Loucy (cell line): ENCODE results near the gene STAC.

Experiments
- H2AFZ ChIP-seq: fragments of 200-600 bp; sonication (generic); 2 replicates; pipeline ENCODE4 v1.6.0; 2016; ENCODE audit warnings: antibody characterized with exemption, mild to moderate bottlenecking, low read length, moderate library complexity
- H3F3A ChIP-seq: fragments of 200-600 bp; 2 replicates; pipeline ENCODE4 v1.6.0; 2016; ENCODE audit warnings: antibody characterized with exemption, low read depth, mild to moderate bottlenecking
- H3K27me3 ChIP-seq: fragments of 200-600 bp; sonication (generic); 2 replicates; pipeline ENCODE4 v1.6.1; 2014; ENCODE audit warnings: low read length, mild to moderate bottlenecking; ENCODE audit not compliant: insufficient read depth, poor library complexity, severe bottlenecking
- H3K36me3 ChIP-seq: fragments of 200-600 bp; sonication (generic); 2 replicates; pipeline ENCODE4 v1.6.1; 2016; ENCODE audit warnings: low read length; ENCODE audit not compliant: insufficient read depth
- H3K4me1 ChIP-seq: fragments of 200-600 bp; sonication (generic); 2 replicates; pipeline ENCODE4 v1.5.1; 2014; ENCODE audit warnings: low read length, mild to moderate bottlenecking; ENCODE audit not compliant: insufficient read depth, poor library complexity, severe bottlenecking
- H3K4me2 ChIP-seq: fragments of 200-600 bp; sonication (generic); 2 replicates; pipeline ENCODE4 v1.6.0; 2014; ENCODE audit warnings: antibody characterized with exemption, low read length, low read depth, mild to moderate bottlenecking; ENCODE audit not compliant: poor library complexity, severe bottlenecking
- H3K4me3 ChIP-seq: fragments of 200-600 bp; sonication (generic); 2 replicates; pipeline ENCODE4 v1.5.1; 2014; ENCODE audit warnings: low read length, mild to moderate bottlenecking, mixed read lengths; ENCODE audit not compliant: poor library complexity, severe bottlenecking
- H3K79me2 ChIP-seq: fragments of 200-600 bp; sonication (generic); 2 replicates; pipeline ENCODE4 v1.6.1; 2014; ENCODE audit warnings: low read length; ENCODE audit not compliant: insufficient read depth
- H3K9ac ChIP-seq: fragments of 200-600 bp; sonication (generic); 2 replicates; pipeline ENCODE4 v1.6.0; 2014; ENCODE audit warnings: mild to moderate bottlenecking, low read depth, low read length, moderate library complexity; ENCODE audit not compliant: poor library complexity, severe bottlenecking
- H3K9me2 ChIP-seq: fragments of 200-600 bp; sonication (generic); replicated peaks from 2 replicates; pipeline ENCODE4 v1.6.1; 2016; ENCODE audit warnings: low read depth, low read length, mixed read lengths
- H3K9me3 ChIP-seq: fragments of 200-600 bp; sonication (generic); 2 replicates; pipeline ENCODE4 v1.6.1; 2014; ENCODE audit warnings: mild to moderate bottlenecking, antibody characterized with exemption, low read length, low read depth; ENCODE audit not compliant: insufficient read depth
- H4K20me1 ChIP-seq: fragments of 200-600 bp; sonication (generic); 2 replicates; pipeline ENCODE4 v1.6.0; 2014; ENCODE audit warnings: antibody characterized with exemption, low read length, mild to moderate bottlenecking; ENCODE audit not compliant: insufficient read depth, poor library complexity, severe bottlenecking
- EZH2phosphoT487 ChIP-seq: fragments of 200-600 bp; IDR thresholded peaks from 2 replicates; pipeline ENCODE4 v1.6.1; 2018; ENCODE audit warnings: antibody characterized with exemption, mild to moderate bottlenecking, moderate library complexity, borderline replicate concordance
- TF ChIP-seq, protein P1 (sequence below): fragments of 200-600 bp; sonication (generic); conservative IDR thresholded peaks from 2 replicates; pipeline ENCODE4 v1.5.1; 2014; ENCODE audit warnings: mild to moderate bottlenecking, antibody characterized with exemption, low read length

STAC gene

GRCh38 chr3:36501616-36502015 is 121.3 kb downstream of the STAC start:
- no peaks in the 10 kb centered on the region for H3K9me2 ChIP-seq
- no peaks in the 10 kb centered on the region for H3K27me3 ChIP-seq
- peaks cover 9% of the 10 kb centered on the region; the same call in 1 of the 2 replicates for H3K36me3 ChIP-seq
- no peak overlapping the region for H3K4me2 ChIP-seq
- no peaks in the 10 kb centered on the region for H4K20me1 ChIP-seq
- no peaks in the 10 kb centered on the region for H3K79me2 ChIP-seq
- H3K9me3 ChIP-seq = peaks cover 3% of the 10 kb centered on the region; the same call in 1 of the 2 replicates
- H3K4me3 ChIP-seq = no peak overlapping the region
- TF ChIP-seq, protein P1, sequence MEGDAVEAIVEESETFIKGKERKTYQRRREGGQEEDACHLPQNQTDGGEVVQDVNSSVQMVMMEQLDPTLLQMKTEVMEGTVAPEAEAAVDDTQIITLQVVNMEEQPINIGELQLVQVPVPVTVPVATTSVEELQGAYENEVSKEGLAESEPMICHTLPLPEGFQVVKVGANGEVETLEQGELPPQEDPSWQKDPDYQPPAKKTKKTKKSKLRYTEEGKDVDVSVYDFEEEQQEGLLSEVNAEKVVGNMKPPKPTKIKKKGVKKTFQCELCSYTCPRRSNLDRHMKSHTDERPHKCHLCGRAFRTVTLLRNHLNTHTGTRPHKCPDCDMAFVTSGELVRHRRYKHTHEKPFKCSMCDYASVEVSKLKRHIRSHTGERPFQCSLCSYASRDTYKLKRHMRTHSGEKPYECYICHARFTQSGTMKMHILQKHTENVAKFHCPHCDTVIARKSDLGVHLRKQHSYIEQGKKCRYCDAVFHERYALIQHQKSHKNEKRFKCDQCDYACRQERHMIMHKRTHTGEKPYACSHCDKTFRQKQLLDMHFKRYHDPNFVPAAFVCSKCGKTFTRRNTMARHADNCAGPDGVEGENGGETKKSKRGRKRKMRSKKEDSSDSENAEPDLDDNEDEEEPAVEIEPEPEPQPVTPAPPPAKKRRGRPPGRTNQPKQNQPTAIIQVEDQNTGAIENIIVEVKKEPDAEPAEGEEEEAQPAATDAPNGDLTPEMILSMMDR = no peak
- H3K9ac ChIP-seq = no peak overlapping the region
- H3F3A ChIP-seq = no peaks in the 10 kb centered on the region
- no peaks in the 10 kb centered on the region for H3K4me1 ChIP-seq
- no peak overlapping the region for H2AFZ ChIP-seq

- Histone ChIP-seq H3K4me1 (no peaks in the 10 kb centered on the region), H4K20me1 (no peaks in the 10 kb centered on the region), H3F3A (no peaks in the 10 kb centered on the region), H3K4me3 (no peak overlapping the region), H3K27me3 (no peaks in the 10 kb centered on the region), H2AFZ (no peak overlapping the region), H3K36me3 (peaks cover 14% of the 10 kb centered on the region; the same call in 1 of the 2 replicates), H3K9ac (no peak overlapping the region), H3K4me2 (no peak overlapping the region), H3K9me3 (peaks cover 3% of the 10 kb centered on the region; the same call in 1 of the 2 replicates), H3K79me2 (no peaks in the 10 kb centered on the region), H3K9me2 (no peaks in the 10 kb centered on the region)
- no peak for TF ChIP-seq EZH2phosphoT487
- TF ChIP-seq, protein P1 = no peak
These were observed 125.1 kb downstream of the STAC start for GRCh38 chr3:36505393-36505792.

DNA sequence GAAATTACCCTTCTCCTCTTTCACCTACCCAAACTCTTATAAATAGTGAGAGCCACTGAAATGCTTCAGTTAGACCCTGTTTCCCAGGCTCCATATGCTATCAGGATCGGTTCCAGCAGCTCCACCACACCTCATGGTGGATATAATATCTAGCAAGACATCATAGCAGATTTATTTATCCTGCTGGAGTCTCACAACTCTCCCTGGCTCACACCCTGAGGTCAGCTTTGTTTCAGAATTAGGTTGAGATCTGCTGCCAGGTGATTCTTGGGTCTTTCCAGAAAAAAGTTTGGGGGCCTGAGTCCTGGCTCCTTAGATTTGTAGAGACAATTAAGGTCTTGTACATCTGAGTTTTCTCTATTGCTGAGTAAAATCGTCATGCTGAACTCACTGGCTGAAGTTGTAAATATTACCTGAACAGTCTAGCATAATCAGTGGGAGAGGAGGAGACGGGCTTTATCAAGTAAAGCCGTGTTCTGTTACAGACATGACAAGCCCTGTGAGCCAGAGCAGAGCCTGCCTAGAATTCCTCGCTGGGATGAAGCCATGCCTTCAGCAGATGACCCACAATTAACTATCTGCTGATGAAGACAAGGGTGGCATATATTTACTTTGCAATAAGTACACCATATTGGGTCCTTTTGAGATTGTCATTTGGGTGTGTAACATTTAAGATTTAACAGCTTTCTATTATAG is 131.6 kb downstream of the STAC start:
- peaks cover 10% of the 10 kb centered on the region; the same call in 1 of the 2 replicates for H3K36me3 ChIP-seq
- H3K79me2 ChIP-seq = no peaks in the 10 kb centered on the region
- H3K27me3 ChIP-seq = no peaks in the 10 kb centered on the region
- no peaks in the 10 kb centered on the region for H3K9me3 ChIP-seq
- H3K9me2 ChIP-seq = no peaks in the 10 kb centered on the region
- H3K9ac ChIP-seq = no peak overlapping the region
- H3K4me3 ChIP-seq = no peak overlapping the region
- no peaks in the 10 kb centered on the region for H3K4me1 ChIP-seq
- no peaks in the 10 kb centered on the region for H4K20me1 ChIP-seq
- no peaks in the 10 kb centered on the region for H3F3A ChIP-seq
- TF ChIP-seq, protein P1 = no peak
- no peak for TF ChIP-seq EZH2phosphoT487
- H3K4me2 ChIP-seq = no peak overlapping the region
- no peak overlapping the region for H2AFZ ChIP-seq
